ENCODE data around the gene RHEBL1.

DNA sequence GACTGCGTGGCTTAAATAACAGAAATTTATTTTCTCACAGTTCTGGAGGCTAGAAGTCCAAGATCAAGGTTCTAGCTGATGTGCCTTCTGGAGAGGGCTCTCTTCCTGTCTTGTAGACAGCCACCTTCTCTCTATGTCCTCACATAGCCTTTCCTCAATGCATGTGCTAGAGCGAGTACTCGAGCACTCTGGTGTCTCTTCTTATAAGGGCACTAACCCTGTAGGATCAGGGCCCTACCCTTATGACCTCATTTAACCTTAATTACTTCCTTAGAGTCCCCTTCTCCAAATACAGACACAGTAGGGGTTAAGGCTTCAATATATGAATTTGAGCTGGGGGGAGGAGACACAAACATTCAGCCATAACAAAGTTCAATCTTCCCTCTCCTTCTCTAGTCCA lies 14.7 kb upstream of the RHEBL1 start:
- TF ChIP-seq POLR2A (IDR thresholded peaks at IDR 0.05) = no peak
- TF ChIP-seq, protein P1, sequence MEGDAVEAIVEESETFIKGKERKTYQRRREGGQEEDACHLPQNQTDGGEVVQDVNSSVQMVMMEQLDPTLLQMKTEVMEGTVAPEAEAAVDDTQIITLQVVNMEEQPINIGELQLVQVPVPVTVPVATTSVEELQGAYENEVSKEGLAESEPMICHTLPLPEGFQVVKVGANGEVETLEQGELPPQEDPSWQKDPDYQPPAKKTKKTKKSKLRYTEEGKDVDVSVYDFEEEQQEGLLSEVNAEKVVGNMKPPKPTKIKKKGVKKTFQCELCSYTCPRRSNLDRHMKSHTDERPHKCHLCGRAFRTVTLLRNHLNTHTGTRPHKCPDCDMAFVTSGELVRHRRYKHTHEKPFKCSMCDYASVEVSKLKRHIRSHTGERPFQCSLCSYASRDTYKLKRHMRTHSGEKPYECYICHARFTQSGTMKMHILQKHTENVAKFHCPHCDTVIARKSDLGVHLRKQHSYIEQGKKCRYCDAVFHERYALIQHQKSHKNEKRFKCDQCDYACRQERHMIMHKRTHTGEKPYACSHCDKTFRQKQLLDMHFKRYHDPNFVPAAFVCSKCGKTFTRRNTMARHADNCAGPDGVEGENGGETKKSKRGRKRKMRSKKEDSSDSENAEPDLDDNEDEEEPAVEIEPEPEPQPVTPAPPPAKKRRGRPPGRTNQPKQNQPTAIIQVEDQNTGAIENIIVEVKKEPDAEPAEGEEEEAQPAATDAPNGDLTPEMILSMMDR (IDR thresholded peaks at IDR 0.05) = no peak
- TF ChIP-seq EP300 (IDR thresholded peaks at IDR 0.05) = no peak

Measured in suprapubic skin (tissue), 3 donors.